HG03039 (cell line): ENCODE measurements around the gene POM121.
"Not testable (repeated sequence)": the region's sequence is repeated elsewhere in the genome, so short reads cannot be mapped to it uniquely, and the experiment has no call there.

ENCODE experiments used
- ATAC-seq: cut with Tn5 transposase; IDR thresholded peaks from one replicate; pipeline ENCODE4 v1.9.1; 2021; ENCODE audit warnings: mild to moderate bottlenecking, moderate library complexity; ENCODE audit not compliant: unreplicated experiment

The POM121 gene

DNA sequence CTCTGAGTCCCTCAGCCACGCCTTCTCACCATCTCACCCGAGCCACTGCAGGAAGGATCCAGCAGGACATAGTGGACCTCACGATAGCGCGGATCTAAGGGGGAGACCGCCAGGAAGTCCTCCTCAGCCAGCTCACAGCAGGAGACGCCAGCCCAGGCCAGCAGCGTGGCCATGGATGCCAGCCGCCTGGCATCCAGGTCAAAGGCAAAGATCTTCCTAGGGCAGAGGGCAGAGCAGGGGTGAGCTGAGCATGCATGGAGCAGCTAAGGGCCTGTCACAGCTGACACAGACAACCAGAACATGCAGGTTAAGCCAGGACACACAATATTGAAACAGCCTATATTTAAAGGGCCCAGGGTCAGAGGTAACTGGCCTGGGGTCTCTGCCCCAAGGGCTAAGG is 24.4 kb downstream of the POM121 start:
- not testable (repeated sequence) for ATAC-seq

DNA sequence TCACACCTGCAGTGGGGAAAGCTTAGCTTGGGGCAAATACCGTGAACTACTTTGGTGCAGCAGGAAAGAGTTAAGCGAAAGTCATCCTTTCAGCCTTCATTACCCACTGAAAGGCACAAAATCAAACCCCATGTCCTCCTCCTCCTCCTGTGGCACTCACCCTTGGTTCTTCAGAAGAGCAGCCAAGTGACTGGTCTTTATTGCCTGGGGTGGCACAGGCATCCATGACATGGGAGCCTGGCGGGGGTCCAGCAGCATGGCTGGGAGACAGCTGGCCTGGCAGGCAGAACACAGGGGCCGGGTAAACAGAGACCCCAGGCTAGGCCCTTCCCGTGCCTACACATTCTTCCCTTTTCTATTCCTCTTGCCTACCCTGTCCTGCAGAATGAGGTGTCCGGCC is 24.8 kb downstream of the POM121 start:
- ATAC-seq: not testable (repeated sequence)

DNA sequence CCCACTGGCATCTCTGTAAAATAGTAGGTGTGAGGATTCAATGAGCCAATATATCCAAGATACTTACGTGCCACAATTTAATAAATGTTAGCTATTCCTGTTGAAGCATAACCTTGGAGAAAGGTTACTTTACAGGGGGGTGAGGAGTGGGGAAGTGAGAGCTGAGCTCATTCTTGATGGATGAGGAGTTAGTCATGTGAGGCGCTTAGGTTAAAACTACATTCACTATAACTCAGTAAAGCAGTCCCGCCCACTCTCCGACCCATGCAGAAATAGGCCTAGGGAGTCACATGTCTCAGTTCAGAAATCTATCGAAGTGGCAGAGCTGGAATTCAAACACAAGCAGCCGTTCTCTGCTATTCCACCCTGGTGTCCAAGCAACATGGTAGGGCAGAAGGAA is 25.5 kb downstream of the POM121 start:
- not testable (repeated sequence) for ATAC-seq

DNA sequence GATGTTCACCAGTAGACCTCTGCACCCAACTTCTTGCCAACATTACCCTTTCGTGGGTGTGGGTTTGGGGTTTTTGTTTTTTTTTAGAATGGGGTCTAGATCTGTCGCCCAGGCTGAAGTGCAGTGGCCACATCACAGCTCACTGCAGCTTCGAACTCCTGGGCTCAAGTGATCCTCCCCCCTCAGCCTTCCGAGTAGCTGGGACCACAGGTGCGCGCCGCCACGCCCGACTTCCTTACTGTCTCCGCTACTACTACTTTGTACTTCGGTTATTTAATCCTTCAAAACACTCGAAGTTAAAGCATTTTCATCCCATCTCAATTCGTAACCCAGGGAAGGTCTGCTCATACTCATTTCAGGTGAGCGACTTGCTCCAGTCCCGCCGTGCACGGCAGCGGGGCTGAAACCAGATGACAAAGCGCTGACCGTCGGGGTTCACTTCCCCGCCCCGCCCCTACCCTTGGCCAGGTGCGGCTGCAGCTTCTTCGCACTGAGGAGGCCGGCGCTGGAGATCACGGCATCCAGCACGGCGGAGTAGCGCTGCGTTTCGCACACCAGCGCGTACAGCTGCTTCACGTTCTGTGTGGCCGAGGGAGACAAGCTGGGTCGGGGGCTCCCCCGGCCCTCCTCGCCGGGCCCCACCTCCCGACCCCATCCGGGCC is 29.1 kb downstream of the POM121 start:
- peak; percentile 34 for ATAC-seq

DNA sequence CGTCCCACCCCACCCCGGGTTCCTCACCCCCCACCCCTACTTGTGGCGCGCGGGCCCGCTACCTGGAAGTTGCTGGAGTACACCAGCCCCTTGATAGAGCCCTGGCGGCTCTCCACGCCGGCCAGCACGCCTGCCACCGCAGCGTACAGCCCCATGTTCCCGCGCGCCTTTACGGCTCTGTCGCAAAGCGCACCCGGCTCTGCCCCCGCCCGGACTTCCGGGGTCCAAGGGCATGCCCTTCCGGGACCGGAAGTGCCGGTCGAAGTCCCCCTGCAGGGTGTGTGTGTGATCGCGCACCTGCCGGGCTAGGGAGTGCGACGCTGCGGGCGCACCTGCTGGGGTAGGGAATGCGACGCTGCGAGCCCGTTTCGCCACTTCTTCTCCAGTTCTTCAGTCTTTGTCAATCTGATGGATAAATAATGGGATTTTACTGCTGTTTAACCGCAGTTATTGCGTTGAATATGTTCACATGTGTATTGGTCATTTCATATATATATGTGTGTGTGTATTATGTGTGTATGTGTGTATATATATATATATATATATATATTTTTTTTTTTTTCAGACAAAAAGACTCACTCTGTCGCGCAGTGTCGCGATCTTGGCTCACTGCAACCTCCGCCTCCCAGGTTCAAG is 29.8 kb downstream of the POM121 start:
- ATAC-seq: peak; percentile 80

DNA sequence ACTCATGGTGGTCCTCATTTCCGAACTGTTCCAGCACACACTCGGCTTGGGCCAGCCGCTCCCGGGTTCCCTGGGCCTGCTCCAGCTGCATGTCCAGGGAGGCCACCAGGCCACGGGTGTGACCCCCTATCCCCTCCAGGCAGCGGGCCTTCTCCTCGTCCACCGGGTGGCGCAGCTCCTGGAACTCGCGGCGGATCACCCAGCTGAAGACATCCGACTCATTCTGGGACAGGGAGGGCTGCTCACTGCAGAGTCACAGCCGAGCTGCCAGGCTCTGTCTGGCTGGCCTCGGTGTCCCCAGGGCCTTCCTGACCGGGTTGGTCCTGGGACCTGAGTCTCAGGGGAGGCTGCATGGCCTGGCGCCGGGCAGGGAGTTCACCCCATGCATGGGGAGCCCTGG is 35.1 kb downstream of the POM121 start:
- not testable (repeated sequence) for ATAC-seq

DNA sequence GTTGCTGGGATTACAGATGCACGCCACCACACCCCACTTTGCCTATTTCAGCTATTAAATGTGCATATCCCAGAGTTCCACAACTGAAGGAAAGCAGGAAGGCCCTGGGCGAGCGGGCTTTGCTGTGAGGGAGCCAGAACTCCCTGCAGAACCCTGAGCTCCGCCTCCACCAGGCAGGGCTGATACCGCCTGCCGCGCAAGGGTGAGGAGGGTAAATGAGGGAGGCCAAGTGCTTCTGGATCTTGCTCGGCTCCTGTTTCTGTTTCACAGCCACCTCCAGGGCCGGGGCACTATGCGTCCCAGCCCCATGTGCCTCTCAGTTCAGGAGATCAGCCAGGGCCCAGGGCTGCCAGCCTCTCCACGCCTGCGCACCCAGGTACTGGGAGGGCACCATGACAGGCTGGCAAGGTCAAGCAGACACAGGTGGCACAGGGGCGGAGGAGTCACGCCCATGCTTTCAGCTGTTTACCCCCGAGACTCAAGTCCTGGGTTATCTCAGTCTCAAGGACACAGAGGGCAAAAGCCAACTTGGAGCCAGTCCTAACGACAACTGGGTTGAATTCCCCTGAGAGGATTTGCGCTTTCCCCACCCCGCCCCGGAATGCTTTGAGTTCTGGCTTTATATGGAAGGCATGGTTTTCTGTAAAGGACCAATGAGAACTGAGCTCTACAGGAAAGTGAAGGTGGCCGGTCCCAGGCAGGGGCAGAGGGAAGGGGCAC is 35.9 kb downstream of the POM121 start:
- not testable (repeated sequence) for ATAC-seq

DNA sequence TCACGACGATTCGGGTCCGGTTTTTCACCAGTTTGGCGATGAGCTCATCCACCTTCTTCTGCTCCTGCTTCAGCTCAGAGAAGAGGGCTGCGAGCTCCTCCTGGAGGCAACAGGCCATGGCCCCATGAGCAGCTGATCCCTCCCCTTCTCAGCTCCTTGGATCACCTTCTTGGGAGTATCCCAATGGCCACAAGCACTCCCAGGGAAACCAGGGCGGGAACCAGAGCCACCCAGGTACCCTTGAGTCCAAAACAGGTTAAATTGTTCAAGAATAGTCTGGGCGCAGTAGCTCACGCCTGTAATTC is 36.4 kb downstream of the POM121 start:
- ATAC-seq: not testable (repeated sequence)

DNA sequence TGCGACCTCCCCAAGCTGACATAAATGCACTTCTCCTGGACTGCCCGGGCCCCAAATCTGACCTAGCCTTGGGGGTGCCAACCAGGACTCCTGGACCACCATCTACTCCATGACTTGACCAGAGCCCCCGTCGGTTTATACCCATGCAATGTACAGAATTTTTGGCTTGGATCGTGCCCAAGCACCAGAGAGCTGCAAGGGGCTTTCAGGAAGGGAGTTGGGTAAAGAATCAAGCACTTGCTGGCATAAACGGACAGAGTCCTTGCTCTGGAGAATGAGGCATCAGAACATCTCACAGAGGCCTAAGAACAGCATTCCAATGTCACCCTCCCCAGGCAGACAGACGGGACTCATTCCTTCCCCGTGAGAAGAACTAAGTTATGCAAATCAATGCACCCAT is 38.2 kb downstream of the POM121 start:
- not testable (repeated sequence) for ATAC-seq

DNA sequence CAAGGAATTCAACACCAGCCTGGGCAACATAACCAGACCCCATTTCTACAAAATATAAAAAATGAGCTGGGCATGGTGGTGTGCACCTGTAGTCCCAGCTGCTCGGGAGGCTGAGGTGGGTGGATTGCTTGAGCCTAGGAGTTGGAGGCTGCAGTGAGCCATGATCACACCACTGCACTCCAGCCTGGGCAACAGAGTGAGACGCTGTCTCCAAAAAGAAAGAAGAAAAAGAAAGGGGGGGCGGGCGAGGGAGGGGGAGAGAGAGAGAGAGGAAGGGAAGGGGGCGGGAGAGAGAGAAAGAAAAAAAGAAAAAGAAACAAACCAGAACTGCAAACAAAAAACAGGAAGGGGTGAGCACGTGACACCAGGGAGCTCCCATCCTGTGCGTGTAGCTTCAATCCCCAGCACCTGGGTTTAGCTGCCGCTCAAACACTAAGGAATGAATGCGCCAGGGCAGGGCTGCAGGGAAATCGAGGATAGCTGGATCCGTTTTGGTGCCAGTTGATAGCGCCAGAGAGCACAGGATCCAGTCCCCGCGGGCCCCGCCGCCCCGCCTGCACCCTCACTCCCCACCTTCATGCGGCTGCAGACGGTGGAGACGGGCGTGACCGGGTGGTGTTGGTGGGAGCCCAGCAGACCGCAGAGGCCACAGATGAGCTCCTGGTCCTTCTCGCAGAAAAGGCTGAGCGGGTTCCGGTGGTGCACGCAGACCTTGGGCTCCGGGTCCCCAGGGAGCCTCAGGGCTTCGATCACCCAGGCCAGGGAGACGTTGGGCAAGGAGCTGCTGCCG is 40.5 kb downstream of the POM121 start:
- ATAC-seq: not testable (repeated sequence)

DNA sequence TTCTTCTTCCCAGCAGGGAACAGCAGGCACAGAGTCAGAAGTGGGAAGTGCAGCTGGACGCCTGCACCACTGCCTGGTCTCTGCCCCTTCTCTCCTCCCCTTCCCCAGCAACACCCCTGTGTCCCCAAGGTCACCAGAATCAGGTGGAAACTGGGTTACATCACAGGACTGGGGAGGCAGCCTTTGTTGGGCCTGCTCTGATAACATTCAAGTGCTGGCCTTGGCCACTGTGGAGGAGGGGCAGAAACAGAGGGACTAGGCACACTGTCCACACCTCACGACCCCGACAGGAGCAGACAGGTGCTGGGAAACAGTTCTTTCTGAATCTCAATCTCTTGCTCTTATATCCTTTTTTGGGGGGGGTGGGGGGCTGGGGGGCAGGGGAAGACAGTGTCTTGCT is 42.0 kb downstream of the POM121 start:
- ATAC-seq: not testable (repeated sequence)

DNA sequence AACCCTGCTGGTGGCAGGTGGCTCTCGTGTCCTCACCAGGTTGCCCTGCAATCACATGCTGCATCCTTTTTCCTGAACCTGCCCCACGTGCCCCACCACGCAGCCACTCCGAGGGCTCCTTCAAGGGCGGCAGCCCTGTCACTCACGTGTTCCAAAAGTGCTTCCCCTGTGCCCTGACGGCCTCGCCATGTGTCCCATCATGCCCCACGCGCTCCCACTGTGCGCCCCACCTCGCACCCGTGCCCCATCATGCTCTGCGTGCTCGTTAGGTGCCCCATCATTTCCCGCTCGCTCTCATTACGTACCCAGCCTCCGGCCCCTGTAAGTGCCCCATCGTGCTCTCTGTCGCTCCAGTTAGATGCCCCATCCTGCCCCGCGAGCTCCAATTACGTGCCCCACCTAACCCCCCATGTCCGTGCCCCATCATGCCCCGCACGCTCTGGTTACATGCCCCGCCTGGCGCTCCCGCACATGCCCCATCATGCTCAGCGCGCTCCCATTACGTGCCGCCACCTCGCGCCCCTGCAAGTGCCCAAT is 44.2 kb downstream of the POM121 start, which contains the start of gene TRIM74:
Gene TRIM74, minus strand, starts transcription at position 487 of the 537 bp plus-strand sequence. CDS start 3,309 bp downstream, outside the sequence.
- not testable (repeated sequence) for ATAC-seq

DNA sequence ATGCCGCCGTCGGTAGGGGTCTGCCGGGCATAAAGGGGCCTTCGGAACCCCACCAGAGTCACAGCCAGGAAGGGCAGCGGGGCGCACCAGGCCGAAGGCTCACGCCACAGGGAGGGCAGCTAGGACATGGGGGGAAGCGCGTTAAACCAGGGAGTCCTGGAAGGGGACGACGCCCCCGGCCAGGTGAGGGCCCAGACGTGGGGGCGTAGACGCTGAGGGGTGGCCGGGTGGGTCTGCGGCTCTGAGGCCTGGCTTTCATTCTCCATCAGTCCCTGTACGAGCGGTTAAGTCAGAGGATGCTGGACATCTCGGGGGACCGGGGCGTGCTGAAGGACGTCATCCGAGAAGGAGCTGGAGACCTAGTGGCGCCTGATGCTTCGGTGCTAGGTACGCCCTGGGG is 44.8 kb downstream of the POM121 start:
- not testable (repeated sequence) for ATAC-seq

DNA sequence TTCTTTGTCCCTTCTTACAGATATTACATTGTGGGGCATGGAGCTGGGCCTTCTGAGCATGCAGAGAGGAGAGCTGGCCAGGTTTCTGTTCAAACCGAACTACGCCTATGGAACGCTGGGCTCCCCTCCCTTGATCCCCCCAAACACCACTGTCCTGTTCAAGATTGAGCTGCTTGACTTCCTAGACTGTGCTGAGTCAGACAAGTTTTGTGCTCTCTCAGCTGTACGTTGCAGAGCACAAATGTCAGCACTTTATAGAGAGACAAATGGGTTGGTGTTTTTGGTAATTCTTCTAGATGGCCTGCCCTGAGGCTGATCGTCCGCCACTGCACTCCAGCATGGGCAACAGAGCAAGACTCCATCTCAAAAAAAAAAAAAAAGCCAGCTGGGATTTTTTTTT is 46.6 kb downstream of the POM121 start:
- ATAC-seq: not testable (repeated sequence)

DNA sequence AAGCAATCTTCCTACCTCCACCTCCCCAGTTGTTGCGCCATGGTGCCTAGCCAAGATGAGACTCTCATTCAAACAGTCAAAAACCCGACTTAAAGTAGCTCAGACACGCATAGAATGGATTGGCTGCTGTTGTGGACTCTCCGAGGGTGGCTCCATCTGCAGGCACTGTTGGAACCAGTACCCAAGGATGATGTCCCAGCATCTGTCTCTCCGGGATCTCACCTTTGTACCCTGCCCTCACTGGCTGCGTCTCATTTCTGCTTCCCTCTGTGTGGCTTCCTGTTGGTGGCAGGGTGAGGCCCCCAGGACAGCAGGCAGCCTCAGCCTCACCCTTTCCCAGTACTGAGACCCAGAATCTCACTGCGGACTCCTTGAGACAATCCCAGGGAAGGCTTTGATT is 49.9 kb downstream of the POM121 start:
- ATAC-seq: not testable (repeated sequence)

DNA sequence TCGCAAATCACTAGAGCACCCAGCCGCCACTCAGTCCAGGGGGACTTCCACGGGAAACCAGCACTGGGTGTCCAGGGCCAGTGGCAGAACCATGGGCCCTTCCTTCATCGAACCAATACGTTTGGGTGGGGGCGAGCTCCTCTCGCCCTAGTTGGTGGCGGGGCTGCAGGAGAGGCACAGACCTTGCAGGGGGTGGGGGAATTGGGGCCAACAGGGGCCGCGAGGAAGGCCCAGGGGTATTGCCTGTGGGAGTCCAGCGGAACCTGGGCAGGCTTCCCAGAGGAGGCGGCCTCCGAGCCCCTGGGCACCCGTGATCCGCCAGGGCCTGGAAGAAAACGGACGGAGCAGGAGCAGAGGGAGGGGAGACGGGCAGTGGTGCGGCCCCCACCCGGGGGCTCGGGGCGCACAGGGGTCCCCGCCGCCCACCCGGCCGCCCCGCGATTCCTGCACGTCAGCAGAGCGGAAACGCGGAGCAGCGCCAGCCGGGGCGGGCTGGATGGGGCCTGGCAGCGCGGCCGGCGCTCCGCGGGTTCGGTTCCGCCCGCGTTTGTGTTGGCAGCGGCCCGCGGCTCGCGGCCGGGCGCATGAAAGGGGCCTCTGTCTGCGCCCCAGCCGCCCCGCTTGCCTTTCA is 50.9 kb downstream of the POM121 start:
- ATAC-seq: not testable (repeated sequence)

DNA sequence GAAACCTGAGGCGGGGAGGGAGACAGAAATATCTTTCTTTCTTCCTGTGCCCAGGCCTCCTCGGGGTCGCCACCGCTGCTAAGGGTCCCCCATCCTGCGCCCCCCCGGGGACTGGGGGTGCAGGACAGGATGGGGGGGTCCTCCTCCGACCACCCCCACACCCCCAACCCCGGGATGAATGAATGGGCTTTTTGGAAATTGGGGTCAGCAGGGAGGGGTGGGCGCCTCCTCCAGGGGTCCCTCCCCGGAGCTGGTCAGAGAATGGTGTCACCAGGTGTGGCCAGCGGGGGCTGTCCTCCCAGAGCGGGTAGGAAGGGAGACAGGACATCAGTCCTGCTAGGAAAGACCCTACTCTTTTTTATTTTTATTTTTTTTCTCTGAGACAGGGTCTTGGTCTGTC is 51.5 kb downstream of the POM121 start:
- ATAC-seq: not testable (repeated sequence)

DNA sequence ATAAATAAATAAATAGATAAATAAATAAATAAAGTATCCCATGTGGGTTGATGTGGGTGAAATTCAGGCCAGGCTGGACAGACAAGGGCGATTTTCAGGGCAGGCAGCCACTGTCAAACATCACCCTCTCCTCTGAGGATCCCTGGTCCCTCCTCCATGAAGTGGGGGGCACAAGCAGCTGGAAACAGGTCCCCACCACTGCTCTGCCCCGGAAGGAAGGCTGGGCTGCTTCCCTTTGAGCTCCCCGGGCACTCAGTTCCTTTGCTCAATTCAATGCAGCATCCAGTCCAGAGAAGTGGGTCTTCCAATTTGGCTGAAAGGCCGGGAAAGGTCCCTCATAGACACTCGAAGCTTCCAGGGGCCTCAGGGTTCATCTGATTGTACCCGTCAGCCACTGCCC is 55.5 kb downstream of the POM121 start:
- ATAC-seq: not testable (repeated sequence)

DNA sequence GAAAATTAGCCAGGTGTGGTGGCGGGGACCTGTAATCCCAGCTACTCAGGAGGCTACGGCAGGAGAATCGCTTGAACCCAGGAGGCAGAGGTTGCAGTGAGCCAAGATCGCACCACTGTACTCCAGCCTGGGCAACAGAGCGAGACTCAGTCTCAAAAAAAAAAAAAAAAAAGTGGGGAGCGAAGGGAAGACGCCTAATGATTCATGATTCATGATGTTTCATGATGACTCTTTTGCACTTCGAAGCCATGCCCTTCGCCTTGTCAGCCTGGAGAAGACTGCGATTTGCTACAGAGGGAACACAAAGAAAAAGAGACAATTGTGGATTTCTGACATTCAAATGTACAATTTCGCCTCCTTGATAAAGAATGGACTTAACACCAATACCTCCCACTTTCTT is 57.2 kb downstream of the POM121 start:
- not testable (repeated sequence) for ATAC-seq

DNA sequence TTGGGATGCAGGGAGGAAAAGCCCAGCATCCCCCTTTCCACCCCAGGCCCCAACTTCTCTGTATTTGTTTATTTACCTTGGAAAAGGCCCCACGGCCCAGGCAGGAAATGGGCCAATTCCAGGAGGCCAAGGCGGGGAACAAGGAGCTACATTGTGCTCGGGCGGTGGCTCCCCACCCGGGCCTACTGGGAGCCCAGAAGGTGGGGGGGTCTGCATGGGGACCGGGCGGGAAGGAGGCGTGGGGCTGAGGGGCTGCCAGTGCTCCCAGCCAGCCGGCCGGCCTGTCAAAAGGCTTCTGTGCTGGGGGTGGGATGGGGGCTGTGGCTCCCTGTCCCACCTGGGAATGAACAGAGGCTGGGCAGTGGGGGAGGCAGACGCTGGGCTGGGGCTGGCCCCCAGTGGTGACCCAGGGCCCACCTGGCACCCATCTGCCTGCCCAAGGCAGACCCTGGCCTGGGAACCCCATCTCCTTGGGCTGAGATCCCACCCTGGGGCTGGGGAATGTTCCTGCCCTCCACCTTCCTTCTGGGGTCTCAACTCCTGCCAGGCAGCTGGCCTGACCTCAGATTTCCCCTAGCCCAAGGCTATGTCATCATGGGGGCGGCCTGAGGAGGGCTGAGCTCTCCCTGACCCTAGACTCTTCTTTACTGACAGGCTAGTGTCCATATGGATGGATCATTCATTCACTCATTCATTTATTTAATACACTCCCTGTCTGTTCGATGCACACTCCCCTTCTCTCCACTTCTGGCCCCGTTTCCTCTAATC is 65.4 kb downstream of the POM121 start:
- not testable (repeated sequence) for ATAC-seq
